ENCODE results near the gene PCDH9.
A peak's percentile ranks its signal among the peaks of the same experiment; 100 is the strongest.

PCDH9 gene

DNA sequence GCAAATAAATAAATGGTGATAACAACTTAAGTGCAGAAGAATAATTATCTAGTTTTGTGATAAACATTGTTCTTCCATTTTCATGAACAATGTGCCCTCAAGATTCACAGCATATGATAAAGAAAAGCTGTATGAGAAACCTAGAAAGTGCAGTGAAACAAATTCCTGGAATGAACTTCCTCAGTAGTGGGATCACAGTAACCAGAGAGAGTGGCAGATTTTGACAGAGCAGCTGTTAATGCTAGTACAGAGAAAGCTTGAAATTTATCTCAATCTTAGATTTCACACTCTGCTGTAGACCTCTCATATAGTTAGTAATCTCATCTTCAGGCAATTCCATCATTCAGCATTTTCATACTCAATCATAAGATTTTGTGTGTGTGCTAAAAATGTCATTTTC lies 664.9 kb downstream of the PCDH9 start:
- DNase-seq (ENCODE audit: low read depth): no peak

DNA sequence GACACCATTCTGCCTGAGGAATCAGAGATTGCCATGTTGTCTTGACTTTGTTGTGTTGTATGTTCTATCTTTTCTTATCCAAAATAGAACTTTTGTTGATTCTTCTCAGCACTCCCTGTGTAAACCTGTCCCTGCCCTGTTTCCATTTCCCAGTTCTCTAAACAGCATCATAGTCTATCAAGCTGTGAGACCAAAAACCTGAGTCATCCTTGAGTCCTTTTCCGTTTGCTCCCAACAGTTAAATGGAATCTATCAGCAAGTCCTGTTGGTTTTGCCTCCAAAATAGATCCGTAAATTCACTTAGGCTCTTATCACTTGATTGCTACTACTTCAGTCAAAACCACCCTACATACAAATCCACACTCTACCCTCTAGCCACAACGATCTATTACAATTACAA lies 667.1 kb downstream of the PCDH9 start:
- DNase-seq (ENCODE audit: low read depth): no peak

DNA sequence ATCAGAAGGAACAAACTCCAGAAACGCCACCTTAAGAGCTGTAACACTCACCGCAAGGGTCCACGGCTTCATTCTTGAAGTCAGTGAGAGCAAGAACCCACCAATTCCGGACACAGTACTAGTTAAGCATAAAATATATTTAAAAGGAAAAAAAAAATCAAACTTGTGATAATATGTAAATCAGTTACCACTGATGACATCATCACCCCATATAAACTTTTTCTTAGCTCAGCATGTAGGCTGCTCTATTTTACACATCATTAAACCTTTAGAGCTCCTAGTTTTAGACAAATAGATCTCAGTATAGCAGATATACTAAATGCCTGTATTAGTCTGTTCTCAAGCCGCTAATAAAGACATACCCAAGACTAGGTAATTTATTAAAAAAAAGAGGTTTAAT lies 668.1 kb downstream of the PCDH9 start:
- no peak for DNase-seq (ENCODE audit: low read depth)

- DNase-seq (ENCODE audit: low read depth): no peak
Observed at GRCh38 chr13:66560991-66561390, 669.1 kb downstream of the PCDH9 start.

DNA sequence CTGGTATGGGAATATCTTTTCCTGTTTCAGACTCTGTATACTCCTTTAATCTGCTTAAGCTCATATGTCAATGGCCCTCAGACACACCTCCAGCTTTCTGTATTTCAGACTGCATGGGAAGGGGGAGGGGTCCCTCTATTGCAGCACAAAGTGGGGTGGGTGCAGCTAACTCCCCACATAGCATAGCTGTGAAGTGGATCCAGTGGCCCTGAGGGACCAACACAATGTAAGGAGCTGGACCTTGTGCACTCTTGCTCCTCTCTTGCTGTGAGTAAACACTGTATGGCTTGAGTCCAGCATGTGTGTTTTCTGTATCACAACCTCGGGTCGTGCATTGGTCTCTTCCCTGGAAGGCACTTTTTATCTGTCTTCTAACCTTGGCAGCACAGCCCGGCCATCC lies 669.9 kb downstream of the PCDH9 start:
- DNase-seq (ENCODE audit: low read depth): no peak

- no peak for DNase-seq (ENCODE audit: low read depth)
Observed at GRCh38 chr13:66559093-66559492, 671.0 kb downstream of the PCDH9 start.

- no peak for DNase-seq (ENCODE audit: low read depth)
Observed at GRCh38 chr13:66558506-66558905, 671.6 kb downstream of the PCDH9 start.

GRCh38 chr13:66557357-66557756 lies 672.8 kb downstream of the PCDH9 start:
- no peak for DNase-seq (ENCODE audit: low read depth)

DNA sequence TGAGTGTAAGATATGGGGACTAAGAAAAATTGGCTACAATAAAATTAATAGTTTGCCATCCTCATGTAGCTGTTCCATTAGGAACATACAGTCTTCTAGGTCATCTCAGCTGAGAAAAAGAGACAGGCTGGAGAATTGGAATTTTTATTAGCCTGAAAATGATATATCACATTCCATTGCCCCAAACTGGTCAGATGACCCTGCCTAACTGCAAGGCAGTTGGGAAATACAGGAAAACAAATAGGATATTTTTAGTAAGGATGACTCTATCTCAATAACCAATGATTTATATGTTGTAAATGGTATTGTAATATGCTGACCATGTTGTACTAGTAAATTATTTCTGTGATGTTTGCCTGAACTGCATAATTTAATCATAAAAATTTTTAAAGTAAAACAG lies 673.8 kb downstream of the PCDH9 start:
- no peak for DNase-seq (ENCODE audit: low read depth)

GRCh38 chr13:66553391-66553790 lies 676.7 kb downstream of the PCDH9 start:
- DNase-seq (ENCODE audit: low read depth): no peak

DNA sequence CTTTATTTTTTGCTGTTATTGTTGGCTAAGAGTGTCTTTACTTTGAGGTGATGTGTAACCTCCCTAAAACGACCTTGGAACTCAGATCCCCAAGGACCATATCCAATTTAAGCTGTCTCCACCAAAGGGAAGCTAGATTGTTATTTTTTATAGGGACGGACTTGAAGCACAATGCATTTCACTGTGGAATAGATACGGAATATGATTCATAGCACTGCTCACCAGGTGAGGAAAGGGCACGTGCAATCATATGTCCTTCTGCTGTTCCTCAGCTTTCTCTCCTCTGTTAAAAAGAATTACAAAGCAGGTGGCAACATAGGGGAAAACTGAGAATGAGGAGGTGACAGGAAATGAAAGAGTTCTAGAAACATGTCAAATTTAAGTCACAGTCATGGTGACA lies 679.0 kb downstream of the PCDH9 start:
- no peak for DNase-seq (ENCODE audit: low read depth)

DNA sequence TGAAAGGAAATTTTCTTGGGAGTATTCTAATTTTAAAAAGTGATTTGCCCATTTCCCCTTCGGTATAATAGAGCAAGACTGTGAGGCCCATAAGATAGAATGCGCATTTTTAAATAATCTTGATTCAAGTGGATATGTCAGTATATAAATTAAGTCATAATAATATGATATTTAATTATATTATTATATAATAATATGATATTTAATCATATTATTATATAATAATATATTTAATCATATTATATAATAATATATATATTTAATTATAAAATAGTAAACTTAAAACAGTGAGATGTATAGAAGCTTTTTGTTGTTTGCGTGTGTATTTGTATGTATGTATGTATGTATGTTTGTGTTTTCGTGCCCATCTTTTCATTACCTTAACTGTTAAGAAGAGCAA lies 682.5 kb downstream of the PCDH9 start:
- no peak for DNase-seq (ENCODE audit: low read depth)

DNA sequence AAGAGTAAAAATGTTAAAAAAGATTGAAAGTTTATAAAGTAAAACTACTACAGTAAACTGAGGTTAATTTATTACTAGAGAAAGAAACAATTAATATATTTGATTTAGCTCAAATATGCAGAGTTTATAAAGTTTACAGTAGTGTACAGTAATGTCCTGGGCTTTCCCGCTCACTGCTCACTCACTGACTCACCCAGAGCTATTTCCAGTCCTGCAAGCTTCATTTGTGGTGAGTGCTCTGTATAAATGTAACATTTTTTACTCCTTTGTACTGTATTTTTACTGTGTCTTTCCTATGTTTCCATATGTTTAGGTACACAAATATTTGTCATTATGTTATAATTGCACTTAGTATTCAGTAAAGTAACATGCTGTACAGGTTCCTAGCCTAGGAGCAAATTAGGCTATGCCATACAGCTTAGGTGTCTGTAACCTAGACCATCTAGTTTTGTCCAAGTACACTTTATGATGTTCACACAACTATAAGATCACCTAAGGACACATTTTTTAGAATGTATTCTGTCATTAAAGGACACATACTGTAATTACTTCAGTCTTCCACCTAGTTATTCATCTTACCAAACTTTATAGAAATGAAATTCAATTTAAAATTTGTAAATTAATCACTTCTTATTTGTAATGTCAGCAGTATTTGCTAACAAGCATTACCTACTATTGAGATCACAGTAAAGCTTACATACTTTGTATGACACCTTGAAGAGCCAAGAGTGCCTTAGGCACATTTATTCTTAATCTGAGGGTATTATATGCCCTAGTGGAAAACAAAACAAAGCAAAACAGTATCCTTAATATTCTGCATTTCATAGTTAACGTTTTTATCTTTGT lies 683.4 kb downstream of the PCDH9 start:
- DNase-seq (ENCODE audit: low read depth): no peak

DNA sequence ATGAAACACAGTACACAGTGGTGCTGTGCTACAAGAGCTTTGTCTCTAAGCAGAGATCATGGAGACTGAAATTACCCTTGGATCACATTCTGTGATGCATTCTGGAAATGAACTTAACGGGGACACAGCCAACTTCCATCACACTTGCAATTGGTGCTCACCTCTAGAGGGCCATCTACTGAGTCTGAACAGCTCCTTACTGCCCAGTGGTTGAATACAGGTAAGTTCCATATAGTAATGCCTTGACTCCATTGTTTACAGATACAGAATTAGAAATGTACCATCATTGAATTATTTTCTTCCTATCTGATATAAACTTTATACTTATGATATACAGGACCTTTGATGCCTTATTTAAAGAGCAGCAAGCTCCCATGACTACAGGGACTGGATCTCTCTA lies 686.4 kb downstream of the PCDH9 start:
- DNase-seq (ENCODE audit: low read depth): no peak

GRCh38 chr13:66537417-66537816 lies 692.7 kb downstream of the PCDH9 start:
- no peak for DNase-seq (ENCODE audit: low read depth)

- no peak for DNase-seq (ENCODE audit: low read depth)
Observed at GRCh38 chr13:66536746-66537145, 693.4 kb downstream of the PCDH9 start.

DNA sequence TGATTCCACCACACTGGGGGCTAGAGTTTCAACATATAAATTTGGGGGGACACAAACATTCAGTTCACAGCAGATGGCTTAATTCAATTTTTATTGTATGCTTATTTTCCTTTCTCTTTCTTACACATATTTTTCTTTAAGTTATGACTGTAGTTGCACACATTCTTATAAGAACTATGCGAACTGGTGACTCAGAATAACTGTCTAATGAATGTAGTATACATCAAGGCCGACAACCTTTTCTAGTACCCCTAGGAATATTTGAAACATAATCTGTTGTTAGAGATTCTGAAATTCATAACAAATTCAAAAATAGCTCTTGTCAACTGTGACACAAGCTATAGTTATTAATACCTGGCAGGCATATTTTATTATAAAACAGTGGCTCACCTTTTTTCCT lies 695.6 kb downstream of the PCDH9 start:
- no peak for DNase-seq (ENCODE audit: low read depth)

- no peak for DNase-seq (ENCODE audit: low read depth)
Observed at GRCh38 chr13:66532845-66533244, 697.3 kb downstream of the PCDH9 start.

DNA sequence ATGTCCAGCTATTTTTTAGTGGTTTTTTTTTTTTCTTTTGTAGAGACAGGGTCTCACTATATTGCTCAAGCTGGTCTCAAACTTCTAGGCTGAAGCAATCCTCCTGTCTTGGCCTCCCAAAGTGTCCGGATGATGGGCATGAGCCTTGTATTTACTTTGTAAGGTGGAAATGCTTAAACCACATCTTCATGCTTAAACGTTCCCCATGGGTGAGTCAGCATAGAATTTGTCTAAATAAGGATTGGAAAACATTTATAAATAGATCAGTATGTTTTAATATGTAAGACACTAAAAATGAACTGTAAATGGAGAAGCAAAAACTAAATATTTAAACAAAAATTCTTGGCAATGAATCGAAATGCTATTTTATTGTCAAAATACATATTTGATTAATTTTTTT lies 698.0 kb downstream of the PCDH9 start:
- peak; percentile 75 for DNase-seq (ENCODE audit: low read depth)

- DNase-seq (ENCODE audit: low read depth): no peak
Observed at GRCh38 chr13:66530686-66531085, 699.5 kb downstream of the PCDH9 start.

DNA sequence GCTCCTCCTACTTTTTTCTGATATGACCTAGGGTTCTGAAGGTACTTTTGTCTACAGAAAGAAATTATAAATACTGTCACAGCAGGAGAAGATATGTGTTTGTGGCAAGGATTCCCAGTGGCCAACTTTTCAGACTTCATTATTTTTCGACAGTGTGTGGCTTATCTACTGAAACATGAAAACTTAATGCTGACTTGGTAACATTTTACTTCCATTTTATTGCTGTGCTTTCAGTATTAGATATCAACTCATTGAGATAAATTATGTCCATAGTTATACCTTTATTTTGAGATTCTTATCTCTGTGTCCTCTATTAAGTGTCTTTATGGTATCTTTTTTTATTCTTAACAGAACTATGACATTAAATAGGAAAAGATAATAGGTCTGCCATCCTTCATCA lies 700.0 kb downstream of the PCDH9 start:
- no peak for DNase-seq (ENCODE audit: low read depth)

DNA sequence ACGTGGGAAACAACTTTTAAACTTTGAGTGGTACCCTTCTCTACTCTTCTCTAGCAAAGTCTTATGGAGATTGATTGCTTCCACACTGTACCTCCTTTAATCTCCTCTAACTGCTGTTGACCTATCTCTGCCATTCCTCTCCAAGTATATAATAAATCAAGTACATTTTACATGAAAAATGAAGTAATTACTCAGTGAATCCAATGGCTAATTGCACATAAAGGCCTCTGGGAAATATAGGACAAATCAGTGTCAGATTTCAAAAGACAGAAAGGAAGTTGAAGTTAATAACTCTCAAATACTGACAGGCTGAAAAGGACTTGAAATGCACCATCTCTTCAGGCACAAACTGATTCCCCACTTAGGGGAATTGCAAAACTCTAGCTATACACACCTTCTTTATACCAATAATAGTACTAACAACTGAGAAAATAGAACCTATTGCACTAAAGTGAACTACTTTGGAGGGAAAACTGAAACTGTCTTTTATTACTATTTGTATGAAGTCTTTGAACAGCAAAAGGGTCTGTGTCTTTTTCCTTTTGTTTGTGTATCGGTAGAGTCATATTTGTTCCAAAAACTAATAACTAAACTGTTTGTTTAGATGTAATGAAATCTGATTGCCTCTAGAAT lies 701.1 kb downstream of the PCDH9 start:
- DNase-seq (ENCODE audit: low read depth): no peak

GRCh38 chr13:66528180-66528579 lies 702.0 kb downstream of the PCDH9 start:
- no peak for DNase-seq (ENCODE audit: low read depth)
